ENCODE results near the gene SPAG16.
A peak's percentile ranks its signal among the peaks of the same experiment; 100 is the strongest.

SPAG16 gene

DNA sequence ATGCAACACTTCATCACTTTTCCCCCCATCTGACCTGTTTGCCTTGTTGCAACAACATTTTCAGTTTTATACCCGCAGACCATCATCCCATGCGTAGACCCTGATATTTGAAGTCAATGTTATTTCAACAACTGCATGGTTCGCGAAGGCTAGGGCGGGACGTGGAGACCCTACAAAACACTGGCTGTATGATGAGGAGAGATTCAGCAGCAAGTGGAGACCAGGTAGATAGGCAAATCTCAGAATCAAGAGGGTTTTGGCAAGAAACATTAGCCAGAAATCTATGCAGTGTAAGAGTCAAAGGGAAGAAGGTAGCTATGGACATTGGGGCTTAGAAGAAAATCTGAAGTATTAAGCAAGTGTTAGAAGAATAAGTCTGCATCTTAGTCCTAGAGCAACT, 42.4 kb upstream of the SPAG16 start:
- Histone ChIP-seq H3K4me2 (ENCODE audit: low read length) (peak overlapping the region; percentile 61), H3K4me3 (ENCODE audit: low read depth, low read length, poor library complexity, severe bottlenecking) (peak overlapping the region; percentile 0), H3F3A (ENCODE audit: insufficient read depth, low read length) (no peaks in the 10 kb centered on the region)

DNA sequence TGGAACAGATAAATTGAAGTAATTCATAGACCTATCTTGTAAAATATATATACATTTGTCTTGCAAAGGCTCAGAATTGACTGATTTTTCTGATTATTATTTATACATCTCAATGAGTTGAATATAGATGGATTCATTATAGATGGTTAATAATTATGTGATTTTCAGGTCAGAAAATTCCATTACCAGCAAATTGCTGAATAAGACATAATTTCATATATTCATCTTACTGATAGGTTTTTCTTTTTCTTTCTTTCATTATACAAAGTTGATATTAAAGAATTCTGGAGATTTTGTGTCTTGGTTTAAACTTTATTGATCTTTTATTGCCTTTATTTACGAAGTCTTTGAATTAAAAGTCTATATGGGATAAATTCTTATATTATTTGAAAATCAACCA, 41.6 kb upstream of the SPAG16 start:
- H4K20me1 ChIP-seq (ENCODE audit: insufficient read depth, low read length), result no peaks in the 10 kb centered on the region
- peaks cover 9% of the 10 kb centered on the region; the same call in 1 of the 2 replicates for H3K79me2 ChIP-seq (ENCODE audit: insufficient read depth, low read length)
- no peak for TF ChIP-seq EZH2 (IDR thresholded peaks at IDR 0.05; ENCODE audit: borderline replicate concordance, low read length)
- TF ChIP-seq, protein P1, sequence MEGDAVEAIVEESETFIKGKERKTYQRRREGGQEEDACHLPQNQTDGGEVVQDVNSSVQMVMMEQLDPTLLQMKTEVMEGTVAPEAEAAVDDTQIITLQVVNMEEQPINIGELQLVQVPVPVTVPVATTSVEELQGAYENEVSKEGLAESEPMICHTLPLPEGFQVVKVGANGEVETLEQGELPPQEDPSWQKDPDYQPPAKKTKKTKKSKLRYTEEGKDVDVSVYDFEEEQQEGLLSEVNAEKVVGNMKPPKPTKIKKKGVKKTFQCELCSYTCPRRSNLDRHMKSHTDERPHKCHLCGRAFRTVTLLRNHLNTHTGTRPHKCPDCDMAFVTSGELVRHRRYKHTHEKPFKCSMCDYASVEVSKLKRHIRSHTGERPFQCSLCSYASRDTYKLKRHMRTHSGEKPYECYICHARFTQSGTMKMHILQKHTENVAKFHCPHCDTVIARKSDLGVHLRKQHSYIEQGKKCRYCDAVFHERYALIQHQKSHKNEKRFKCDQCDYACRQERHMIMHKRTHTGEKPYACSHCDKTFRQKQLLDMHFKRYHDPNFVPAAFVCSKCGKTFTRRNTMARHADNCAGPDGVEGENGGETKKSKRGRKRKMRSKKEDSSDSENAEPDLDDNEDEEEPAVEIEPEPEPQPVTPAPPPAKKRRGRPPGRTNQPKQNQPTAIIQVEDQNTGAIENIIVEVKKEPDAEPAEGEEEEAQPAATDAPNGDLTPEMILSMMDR (IDR thresholded peaks at IDR 0.05; ENCODE audit: low read length), result no peak
- H3K27me3 ChIP-seq (ENCODE audit: insufficient read depth, low read length), result no peaks in the 10 kb centered on the region
- H3K4me3 ChIP-seq (ENCODE audit: low read depth, low read length, poor library complexity, severe bottlenecking), result no peak overlapping the region
- H3K9me2 ChIP-seq (ENCODE audit: low read depth, low read length), result no peaks in the 10 kb centered on the region
- H3K4me1 ChIP-seq (ENCODE audit: insufficient read depth, low read length, severe bottlenecking), result peaks cover 99% of the 10 kb centered on the region
- H3K27ac ChIP-seq (ENCODE audit: low read depth, low read length, poor library complexity, severe bottlenecking), result peak overlapping the region; percentile 100
- no peaks in the 10 kb centered on the region for H3K36me3 ChIP-seq (ENCODE audit: insufficient read depth, low read length)
- peak overlapping the region; percentile 61 for H3K4me2 ChIP-seq (ENCODE audit: low read length)
- no peaks in the 10 kb centered on the region for H3K9me3 ChIP-seq (ENCODE audit: low read length)
- H3K9ac ChIP-seq (ENCODE audit: low read length), result peak overlapping the region; percentile 75
- no peak overlapping the region for H2AFZ ChIP-seq (ENCODE audit: low read length)
- no peaks in the 10 kb centered on the region for H3F3A ChIP-seq (ENCODE audit: insufficient read depth, low read length)

More for the DNA sequence above, 42.4 kb upstream of the SPAG16 start:
- Histone ChIP-seq H3K36me3 (ENCODE audit: insufficient read depth, low read length) (no peaks in the 10 kb centered on the region), H4K20me1 (ENCODE audit: insufficient read depth, low read length) (no peaks in the 10 kb centered on the region), H3K9me2 (ENCODE audit: low read depth, low read length) (no peaks in the 10 kb centered on the region), H2AFZ (ENCODE audit: low read length) (no peak overlapping the region), H3K4me1 (ENCODE audit: insufficient read depth, low read length, severe bottlenecking) (peaks cover 99% of the 10 kb centered on the region), H3K27me3 (ENCODE audit: insufficient read depth, low read length) (no peaks in the 10 kb centered on the region), H3K27ac (ENCODE audit: low read depth, low read length, poor library complexity, severe bottlenecking) (peak overlapping the region; percentile 100), H3K9ac (ENCODE audit: low read length) (peak overlapping the region; percentile 75), H3K79me2 (ENCODE audit: insufficient read depth, low read length) (peaks cover 10% of the 10 kb centered on the region; the same call in 1 of the 2 replicates), H3K9me3 (ENCODE audit: low read length) (no peaks in the 10 kb centered on the region)
- TF ChIP-seq EZH2 (IDR thresholded peaks at IDR 0.05; ENCODE audit: borderline replicate concordance, low read length), result no peak

DNA sequence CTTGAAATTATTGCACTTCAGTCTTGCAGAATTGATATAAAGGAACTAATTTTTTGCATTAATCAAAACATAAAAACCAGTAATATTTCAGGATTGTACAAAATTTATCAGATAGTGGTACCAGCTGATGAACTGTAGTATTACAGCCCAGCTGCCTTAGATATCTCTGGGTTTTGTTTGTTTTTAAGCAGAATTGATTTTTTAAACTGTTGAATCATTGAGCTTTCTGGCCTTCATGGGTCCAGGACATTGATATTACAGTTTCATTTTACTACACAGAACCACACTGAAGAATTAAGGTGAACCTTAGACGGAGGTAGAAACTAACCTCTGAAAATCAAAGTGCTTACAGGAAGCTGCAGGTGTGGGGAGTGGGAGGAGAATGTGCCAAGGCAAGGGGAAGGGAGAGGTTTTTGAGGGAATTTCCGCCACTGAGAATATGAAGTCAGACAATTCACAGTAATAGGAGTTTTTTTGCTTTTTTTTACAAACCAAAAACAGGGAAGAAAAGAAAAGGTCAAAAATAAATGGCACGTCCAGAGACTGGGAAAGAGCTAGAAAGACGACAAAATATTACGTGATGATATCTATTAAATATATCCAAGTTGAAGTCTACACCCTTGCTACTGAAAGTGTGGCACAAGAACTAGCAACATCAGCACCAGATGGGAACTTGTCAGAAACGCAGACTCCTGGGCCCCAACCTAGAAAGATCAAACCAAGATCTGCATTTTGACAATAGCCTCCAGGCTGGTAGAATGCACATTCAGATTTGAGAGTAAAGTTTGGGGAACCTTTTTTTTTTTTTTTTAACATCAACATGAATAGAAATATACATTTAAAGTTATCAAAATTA, 40.8 kb upstream of the SPAG16 start:
- TF ChIP-seq EZH2 (IDR thresholded peaks at IDR 0.05; ENCODE audit: borderline replicate concordance, low read length), result no peak
- TF ChIP-seq, protein P1 (IDR thresholded peaks at IDR 0.05; ENCODE audit: low read length), result no peak
- Histone ChIP-seq H3K4me1 (ENCODE audit: insufficient read depth, low read length, severe bottlenecking) (peaks cover 94% of the 10 kb centered on the region), H2AFZ (ENCODE audit: low read length) (no peak overlapping the region), H3K79me2 (ENCODE audit: insufficient read depth, low read length) (0 out of 2 replicates have a peak, but pooled peaks cover 3% of the 10 kb centered on the region), H3K4me3 (ENCODE audit: low read depth, low read length, poor library complexity, severe bottlenecking) (peak overlapping the region; percentile 36), H3K9me3 (ENCODE audit: low read length) (no peaks in the 10 kb centered on the region), H3K9ac (ENCODE audit: low read length) (peak overlapping the region; percentile 75), H4K20me1 (ENCODE audit: insufficient read depth, low read length) (no peaks in the 10 kb centered on the region), H3F3A (ENCODE audit: insufficient read depth, low read length) (no peaks in the 10 kb centered on the region), H3K27me3 (ENCODE audit: insufficient read depth, low read length) (no peaks in the 10 kb centered on the region), H3K4me2 (ENCODE audit: low read length) (peak overlapping the region; percentile 61), H3K9me2 (ENCODE audit: low read depth, low read length) (no peaks in the 10 kb centered on the region), H3K36me3 (ENCODE audit: insufficient read depth, low read length) (no peaks in the 10 kb centered on the region), H3K27ac (ENCODE audit: low read depth, low read length, poor library complexity, severe bottlenecking) (peak overlapping the region; percentile 100)

Data from OCI-LY1 (cell line).